DOHH2 (cell line): ENCODE results near the gene APAF1.
A peak's percentile ranks its signal among the peaks of the same experiment; 100 is the strongest.

Experiments used
- CTCF ChIP-seq: fragments of 200-600 bp; sonication (generic); IDR thresholded peaks from one replicate; pipeline ENCODE4 v1.5.1; 2014; ENCODE audit warnings: antibody characterized with exemption, mild to moderate bottlenecking, low read depth, low read length; ENCODE audit not compliant: poor library complexity, severe bottlenecking
- EZH2phosphoT487 ChIP-seq: fragments of 200-600 bp; sonication (generic); IDR thresholded peaks from 2 replicates; pipeline ENCODE4 v1.6.1; 2017; ENCODE audit warnings: borderline replicate concordance, mild to moderate bottlenecking, antibody characterized with exemption, low read length, moderate library complexity, mixed read lengths

GRCh38 chr12:98644433-98644711 is 718 bp upstream of the APAF1 start:
- TF ChIP-seq EZH2phosphoT487 (no peak), CTCF (peak; percentile 37)
